GM12878 (cell line): ENCODE measurements around the gene PAX3. TPM values are rescaled to one million over a fixed set of nuclear protein-coding genes. Genes with fewer than 3 reads are reported as not detected.

Experiments used
- ATAC-seq: fragments of 200-7000 bp; cut with Tn5 transposase; 3 replicates; pipeline ENCODE4 v1.9.1; 2020; ENCODE audit warnings: mild to moderate bottlenecking, moderate library complexity
- BruUV-seq: library from RNA; stranded (reverse); fragments of 400-500 nt; replicated peaks from 2 replicates; lab custom pipeline; 2021; lab: Mats Ljungman, UMichigan
- CTCF ChIA-PET: fragments of 300-600 bp; sonication (Branson Sonifier 250); formaldehyde crosslinking; extraction: SDS; loops from one replicate; lab custom pipeline; 2021; ENCODE audit warnings: inconsistent platforms; lab: Yijun Ruan, JAX
- POLR2A ChIA-PET: fragments of 350-600 bp; formaldehyde crosslinking; extraction: SDS; loops from one replicate; lab custom pipeline; 2021; ENCODE audit warnings: inconsistent platforms; lab: Charles Lee
- RAD21 ChIA-PET: fragments of 300-600 bp; sonication (Branson Sonifier 250); formaldehyde crosslinking; loops from one replicate; lab custom pipeline; 2023; ENCODE audit warnings: antibody characterized with exemption; ENCODE audit not compliant: unreplicated experiment; lab: Charles Lee
- SMC1A ChIA-PET: fragments of 300-600 bp; sonication (Branson Sonifier 250); formaldehyde crosslinking; loops from one replicate; lab custom pipeline; 2023; ENCODE audit not compliant: unreplicated experiment, uncharacterized antibody; lab: Charles Lee
- DNase-seq: peaks from one replicate; pipeline ENCODE4 v3.0.0-alpha.2; 2011; ENCODE audit warnings: low read depth, low spot score
- FAIRE-seq: peaks from 3 replicates; lab custom pipeline; 2011; peaks lifted over from hg19 to GRCh38; lab: Jason Lieb, UNC
- H2AFZ ChIP-seq: 2 replicates; pipeline ENCODE4 v1.6.0; 2011; ENCODE audit warnings: low read depth, low read length, control low read depth; ENCODE audit not compliant: control insufficient read depth
- H3K27ac ChIP-seq: 2 replicates; pipeline ENCODE4 v1.5.1; 2011; ENCODE audit warnings: control low read depth; ENCODE audit not compliant: control insufficient read depth, insufficient read depth
- H3K27me3 ChIP-seq, 2 experiments: replicated peaks in 1 of 2; 2 replicates each; pipeline versions ENCODE4 v1.6.0 to v1.6.1; 2011; ENCODE audit warnings: low read length in 1 of 2; ENCODE audit not compliant: control insufficient read depth in 2 of 2, insufficient read depth in 2 of 2
- H3K36me3 ChIP-seq, 2 experiments: 2 replicates each; pipeline ENCODE4 v1.5.1; 2011; ENCODE audit warnings: low read length in 1 of 2; ENCODE audit not compliant: control insufficient read depth in 2 of 2, insufficient read depth in 2 of 2
- H3K4me1 ChIP-seq: 2 replicates; pipeline ENCODE4 v1.6.1; 2011; ENCODE audit warnings: mild to moderate bottlenecking, low read length, moderate library complexity, mixed read lengths; ENCODE audit not compliant: control insufficient read depth, insufficient read depth
- H3K4me2 ChIP-seq: 2 replicates; pipeline ENCODE4 v1.6.0; 2011; ENCODE audit warnings: control low read depth; ENCODE audit not compliant: control insufficient read depth, insufficient read depth
- H3K4me3 ChIP-seq: fragments of 200-600 bp; sonication (generic); 2 replicates; pipeline ENCODE4 v1.5.1; 2016
- H3K79me2 ChIP-seq: 2 replicates; pipeline ENCODE4 v1.6.0; 2011; ENCODE audit warnings: low read length; ENCODE audit not compliant: control insufficient read depth, insufficient read depth
- H3K9ac ChIP-seq: 2 replicates; pipeline ENCODE4 v1.8.0; 2011; ENCODE audit warnings: low read length, control low read depth, mixed read lengths; ENCODE audit not compliant: control insufficient read depth, insufficient read depth
- H3K9me3 ChIP-seq: replicated peaks from 3 replicates; pipeline ENCODE4 v1.5.1; 2011; ENCODE audit warnings: mild to moderate bottlenecking, low read length; ENCODE audit not compliant: control insufficient read depth, insufficient read depth
- H4K20me1 ChIP-seq: 2 replicates; pipeline ENCODE4 v1.6.0; 2011; ENCODE audit not compliant: control insufficient read depth, insufficient read depth
- MEF2B ChIP-seq: fragments of 450-650 bp; IDR thresholded peaks from 2 replicates; pipeline ENCODE4 v1.6.1; 2018; ENCODE audit warnings: mild to moderate bottlenecking, moderate library complexity; ENCODE audit not compliant: partially characterized antibody, poor library complexity, severe bottlenecking
- MTA3 ChIP-seq: IDR thresholded peaks from 2 replicates; pipeline ENCODE4 v1.6.1; 2012; ENCODE audit warnings: low read length, inconsistent platforms, borderline replicate concordance
- NRF1 ChIP-seq: conservative IDR thresholded peaks from 2 replicates; pipeline ENCODE4 v1.6.1; 2011; ENCODE audit warnings: mild to moderate bottlenecking, low read depth, low read length, improper control_type of control experiment
- SUZ12 ChIP-seq: fragments of 200-600 bp; sonication (generic); IDR thresholded peaks from one replicate; pipeline ENCODE4 v1.6.1; 2018; ENCODE audit warnings: antibody characterized with exemption, mild to moderate bottlenecking; ENCODE audit not compliant: unreplicated experiment
- USF1 ChIP-seq: IDR thresholded peaks from 2 replicates; pipeline ENCODE4 v1.6.1; 2011; ENCODE audit warnings: borderline replicate concordance, low read depth, mild to moderate bottlenecking, moderate library complexity, mixed read lengths, low read length; ENCODE audit not compliant: insufficient read depth; ENCODE audit errors: extremely low read length
- ZBED1 ChIP-seq: IDR thresholded peaks from 2 replicates; pipeline ENCODE4 v1.6.1; 2016; ENCODE audit warnings: borderline replicate concordance
- WGBS: methylation state at CpG from one replicate; pipeline ENCODE4 v1.1.6; 2016; ENCODE audit warnings: low lambda C conversion rate; ENCODE audit not compliant: insufficient replicate concordance, insufficient coverage; ENCODE audit errors: missing lambda C conversion rate; 5-methylcytosine and 5-hydroxymethylcytosine counted together
- in situ Hi-C: fragments of 300-500 bp; cut with MboI; formaldehyde crosslinking; loops from 9 replicates; pipeline ENCODE4 v1.14.3; 2018; ENCODE audit warnings: mixed read lengths
- intact Hi-C: fragments of 100-400 bp; cut with micrococcal nuclease; formaldehyde crosslinking; loops from one replicate; pipeline ENCODE4 v1.14.2; 2022; ENCODE audit not compliant: unreplicated experiment
- polyA plus RNA-seq, 11 experiments: library from polyadenylated mRNA; depleted of rRNA in 4 of 11; unstranded in 6 of 11; stranded (reverse) in 5 of 11; fragments of >200 nt; fragmentation: Nextera tagmentation in 4 of 11; fragmentation: Illumina TruSeq in 1 of 11; extraction: Ambion mirVana in 4 of 11; extraction: Trizol in 1 of 11; gene quantifications; 1 replicate in 1 of 11; 2 replicates in 10 of 11; pipeline versions ENCODE4 v1.2.1 to v1.2.3, GENCODE V29; 2011 to 2016; ENCODE audit warnings: inconsistent platforms in 2 of 11, missing spikeins in 2 of 11, low read depth in 1 of 11
- total RNA-seq, 4 experiments: library from RNA; depleted of rRNA in 3 of 4; stranded (reverse); fragments of >200 nt in 3 of 4; fragmentation: Illumina TruSeq in 1 of 4; extraction: Trizol in 1 of 4; gene quantifications; 2 replicates each; pipeline versions ENCODE4 v1.2.1 to v1.2.3, GENCODE V29; 2013 to 2021
- TF ChIP-seq, protein P1 (sequence below): fragments of 450-650 bp; IDR thresholded peaks from 2 replicates; pipeline ENCODE4 v1.6.1; 2016; ENCODE audit warnings: mild to moderate bottlenecking, moderate library complexity, borderline replicate concordance
- TF ChIP-seq, protein P2 (sequence below): fragments of 450-650 bp; IDR thresholded peaks from 2 replicates; pipeline ENCODE4 v1.6.1; 2017; ENCODE audit warnings: mild to moderate bottlenecking, low read depth, inconsistent platforms; ENCODE audit not compliant: poor library complexity, severe bottlenecking
- TF ChIP-seq, protein P3 (sequence below): IDR thresholded peaks from 2 replicates; pipeline ENCODE4 v1.6.1; 2012; ENCODE audit warnings: improper control_type of control experiment, low read depth, low read length; ENCODE audit not compliant: insufficient replicate concordance

Gene PAX3
- total and polyA plus RNA-seq, 10 of the 15 experiments (the other 5 are each of a cell fraction or from before 2014, with no cell fraction given) = not detected

- TF ChIP-seq, protein P1, sequence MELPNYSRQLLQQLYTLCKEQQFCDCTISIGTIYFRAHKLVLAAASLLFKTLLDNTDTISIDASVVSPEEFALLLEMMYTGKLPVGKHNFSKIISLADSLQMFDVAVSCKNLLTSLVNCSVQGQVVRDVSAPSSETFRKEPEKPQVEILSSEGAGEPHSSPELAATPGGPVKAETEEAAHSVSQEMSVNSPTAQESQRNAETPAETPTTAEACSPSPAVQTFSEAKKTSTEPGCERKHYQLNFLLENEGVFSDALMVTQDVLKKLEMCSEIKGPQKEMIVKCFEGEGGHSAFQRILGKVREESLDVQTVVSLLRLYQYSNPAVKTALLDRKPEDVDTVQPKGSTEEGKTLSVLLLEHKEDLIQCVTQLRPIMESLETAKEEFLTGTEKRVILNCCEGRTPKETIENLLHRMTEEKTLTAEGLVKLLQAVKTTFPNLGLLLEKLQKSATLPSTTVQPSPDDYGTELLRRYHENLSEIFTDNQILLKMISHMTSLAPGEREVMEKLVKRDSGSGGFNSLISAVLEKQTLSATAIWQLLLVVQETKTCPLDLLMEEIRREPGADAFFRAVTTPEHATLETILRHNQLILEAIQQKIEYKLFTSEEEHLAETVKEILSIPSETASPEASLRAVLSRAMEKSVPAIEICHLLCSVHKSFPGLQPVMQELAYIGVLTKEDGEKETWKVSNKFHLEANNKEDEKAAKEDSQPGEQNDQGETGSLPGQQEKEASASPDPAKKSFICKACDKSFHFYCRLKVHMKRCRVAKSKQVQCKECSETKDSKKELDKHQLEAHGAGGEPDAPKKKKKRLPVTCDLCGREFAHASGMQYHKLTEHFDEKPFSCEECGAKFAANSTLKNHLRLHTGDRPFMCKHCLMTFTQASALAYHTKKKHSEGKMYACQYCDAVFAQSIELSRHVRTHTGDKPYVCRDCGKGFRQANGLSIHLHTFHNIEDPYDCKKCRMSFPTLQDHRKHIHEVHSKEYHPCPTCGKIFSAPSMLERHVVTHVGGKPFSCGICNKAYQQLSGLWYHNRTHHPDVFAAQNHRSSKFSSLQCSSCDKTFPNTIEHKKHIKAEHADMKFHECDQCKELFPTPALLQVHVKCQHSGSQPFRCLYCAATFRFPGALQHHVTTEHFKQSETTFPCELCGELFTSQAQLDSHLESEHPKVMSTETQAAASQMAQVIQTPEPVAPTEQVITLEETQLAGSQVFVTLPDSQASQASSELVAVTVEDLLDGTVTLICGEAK = no peak
- TF ChIP-seq NRF1 = no peak
These were observed 102.6 kb downstream of the PAX3 start (continued) for GRCh38 chr2:222196159-222196558.

DNA sequence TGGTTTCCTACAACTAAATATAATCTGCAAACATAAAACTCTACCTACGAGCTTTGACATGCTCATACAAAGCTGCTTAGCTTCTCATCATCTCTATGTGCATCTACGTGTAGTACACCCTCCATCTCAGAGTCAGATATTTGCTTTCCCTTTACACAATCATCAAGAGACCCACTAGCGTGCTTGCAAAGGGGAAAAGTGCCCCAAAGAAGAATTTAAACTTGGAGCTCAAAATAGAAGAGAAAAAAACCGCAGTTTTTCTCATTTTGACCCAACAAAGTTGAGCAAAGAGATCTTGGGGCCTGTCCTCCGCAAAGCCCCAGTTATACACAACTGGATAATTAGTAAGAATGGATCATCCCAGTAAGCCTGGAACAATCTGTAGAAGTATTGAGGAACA, 104.1 kb downstream of the PAX3 start:
- ChIA-PET RAD21 (no interaction called here), SMC1A (interaction anchor here (1.0 kb wide), 1 partner anchor 25 kb away, joined by 3 read pairs; no protein-coding TSS in a partner anchor), POLR2A (no interaction called here), CTCF (interaction anchor here (1.6 kb wide), 1 partner anchor 420 kb away, joined by 3 read pairs; no protein-coding TSS in a partner anchor)
- Histone ChIP-seq H3K27me3 (no peaks in the 10 kb centered on the region; a peak in 1 of 4 replicates), H3K27ac (no peak overlapping the region), H3K79me2 (no peaks in the 10 kb centered on the region), H3K9ac (no peak overlapping the region), H2AFZ (no peak overlapping the region), H4K20me1 (no peaks in the 10 kb centered on the region), H3K4me1 (no peaks in the 10 kb centered on the region), H3K4me2 (no peak overlapping the region), H3K4me3 (no peak overlapping the region), H3K9me3 (no peaks in the 10 kb centered on the region), H3K36me3 (no peaks in the 10 kb centered on the region)
- FAIRE-seq = no peak
- in situ Hi-C loops (no loop called here), intact Hi-C loops (no loop called here)
- WGBS = 7% methylated on average over 5 of the region's 5 CpGs
- no peak for ATAC-seq
- no TSS peak for BruUV-seq
- TF ChIP-seq MEF2B = no peak
- no peak for TF ChIP-seq USF1
- TF ChIP-seq, protein P2, sequence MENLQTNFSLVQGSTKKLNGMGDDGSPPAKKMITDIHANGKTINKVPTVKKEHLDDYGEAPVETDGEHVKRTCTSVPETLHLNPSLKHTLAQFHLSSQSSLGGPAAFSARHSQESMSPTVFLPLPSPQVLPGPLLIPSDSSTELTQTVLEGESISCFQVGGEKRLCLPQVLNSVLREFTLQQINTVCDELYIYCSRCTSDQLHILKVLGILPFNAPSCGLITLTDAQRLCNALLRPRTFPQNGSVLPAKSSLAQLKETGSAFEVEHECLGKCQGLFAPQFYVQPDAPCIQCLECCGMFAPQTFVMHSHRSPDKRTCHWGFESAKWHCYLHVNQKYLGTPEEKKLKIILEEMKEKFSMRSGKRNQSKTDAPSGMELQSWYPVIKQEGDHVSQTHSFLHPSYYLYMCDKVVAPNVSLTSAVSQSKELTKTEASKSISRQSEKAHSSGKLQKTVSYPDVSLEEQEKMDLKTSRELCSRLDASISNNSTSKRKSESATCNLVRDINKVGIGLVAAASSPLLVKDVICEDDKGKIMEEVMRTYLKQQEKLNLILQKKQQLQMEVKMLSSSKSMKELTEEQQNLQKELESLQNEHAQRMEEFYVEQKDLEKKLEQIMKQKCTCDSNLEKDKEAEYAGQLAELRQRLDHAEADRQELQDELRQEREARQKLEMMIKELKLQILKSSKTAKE = no peak
- no peak for TF ChIP-seq ZBED1
- TF ChIP-seq, protein P3, sequence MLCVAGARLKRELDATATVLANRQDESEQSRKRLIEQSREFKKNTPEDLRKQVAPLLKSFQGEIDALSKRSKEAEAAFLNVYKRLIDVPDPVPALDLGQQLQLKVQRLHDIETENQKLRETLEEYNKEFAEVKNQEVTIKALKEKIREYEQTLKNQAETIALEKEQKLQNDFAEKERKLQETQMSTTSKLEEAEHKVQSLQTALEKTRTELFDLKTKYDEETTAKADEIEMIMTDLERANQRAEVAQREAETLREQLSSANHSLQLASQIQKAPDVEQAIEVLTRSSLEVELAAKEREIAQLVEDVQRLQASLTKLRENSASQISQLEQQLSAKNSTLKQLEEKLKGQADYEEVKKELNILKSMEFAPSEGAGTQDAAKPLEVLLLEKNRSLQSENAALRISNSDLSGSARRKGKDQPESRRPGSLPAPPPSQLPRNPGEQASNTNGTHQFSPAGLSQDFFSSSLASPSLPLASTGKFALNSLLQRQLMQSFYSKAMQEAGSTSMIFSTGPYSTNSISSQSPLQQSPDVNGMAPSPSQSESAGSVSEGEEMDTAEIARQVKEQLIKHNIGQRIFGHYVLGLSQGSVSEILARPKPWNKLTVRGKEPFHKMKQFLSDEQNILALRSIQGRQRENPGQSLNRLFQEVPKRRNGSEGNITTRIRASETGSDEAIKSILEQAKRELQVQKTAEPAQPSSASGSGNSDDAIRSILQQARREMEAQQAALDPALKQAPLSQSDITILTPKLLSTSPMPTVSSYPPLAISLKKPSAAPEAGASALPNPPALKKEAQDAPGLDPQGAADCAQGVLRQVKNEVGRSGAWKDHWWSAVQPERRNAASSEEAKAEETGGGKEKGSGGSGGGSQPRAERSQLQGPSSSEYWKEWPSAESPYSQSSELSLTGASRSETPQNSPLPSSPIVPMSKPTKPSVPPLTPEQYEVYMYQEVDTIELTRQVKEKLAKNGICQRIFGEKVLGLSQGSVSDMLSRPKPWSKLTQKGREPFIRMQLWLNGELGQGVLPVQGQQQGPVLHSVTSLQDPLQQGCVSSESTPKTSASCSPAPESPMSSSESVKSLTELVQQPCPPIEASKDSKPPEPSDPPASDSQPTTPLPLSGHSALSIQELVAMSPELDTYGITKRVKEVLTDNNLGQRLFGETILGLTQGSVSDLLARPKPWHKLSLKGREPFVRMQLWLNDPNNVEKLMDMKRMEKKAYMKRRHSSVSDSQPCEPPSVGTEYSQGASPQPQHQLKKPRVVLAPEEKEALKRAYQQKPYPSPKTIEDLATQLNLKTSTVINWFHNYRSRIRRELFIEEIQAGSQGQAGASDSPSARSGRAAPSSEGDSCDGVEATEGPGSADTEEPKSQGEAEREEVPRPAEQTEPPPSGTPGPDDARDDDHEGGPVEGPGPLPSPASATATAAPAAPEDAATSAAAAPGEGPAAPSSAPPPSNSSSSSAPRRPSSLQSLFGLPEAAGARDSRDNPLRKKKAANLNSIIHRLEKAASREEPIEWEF = no peak
- TF ChIP-seq SUZ12 = no peak
- TF ChIP-seq MTA3 = no peak
- no peak for DNase-seq
